Measurements from ENCODE around the gene KCTD2. TPM values are rescaled to one million over a fixed set of nuclear protein-coding genes. Genes with fewer than 3 reads are reported as not detected.

Gene KCTD2
- total RNA-seq, 1 donor from 2014 or later = 17.1 TPM

DNA sequence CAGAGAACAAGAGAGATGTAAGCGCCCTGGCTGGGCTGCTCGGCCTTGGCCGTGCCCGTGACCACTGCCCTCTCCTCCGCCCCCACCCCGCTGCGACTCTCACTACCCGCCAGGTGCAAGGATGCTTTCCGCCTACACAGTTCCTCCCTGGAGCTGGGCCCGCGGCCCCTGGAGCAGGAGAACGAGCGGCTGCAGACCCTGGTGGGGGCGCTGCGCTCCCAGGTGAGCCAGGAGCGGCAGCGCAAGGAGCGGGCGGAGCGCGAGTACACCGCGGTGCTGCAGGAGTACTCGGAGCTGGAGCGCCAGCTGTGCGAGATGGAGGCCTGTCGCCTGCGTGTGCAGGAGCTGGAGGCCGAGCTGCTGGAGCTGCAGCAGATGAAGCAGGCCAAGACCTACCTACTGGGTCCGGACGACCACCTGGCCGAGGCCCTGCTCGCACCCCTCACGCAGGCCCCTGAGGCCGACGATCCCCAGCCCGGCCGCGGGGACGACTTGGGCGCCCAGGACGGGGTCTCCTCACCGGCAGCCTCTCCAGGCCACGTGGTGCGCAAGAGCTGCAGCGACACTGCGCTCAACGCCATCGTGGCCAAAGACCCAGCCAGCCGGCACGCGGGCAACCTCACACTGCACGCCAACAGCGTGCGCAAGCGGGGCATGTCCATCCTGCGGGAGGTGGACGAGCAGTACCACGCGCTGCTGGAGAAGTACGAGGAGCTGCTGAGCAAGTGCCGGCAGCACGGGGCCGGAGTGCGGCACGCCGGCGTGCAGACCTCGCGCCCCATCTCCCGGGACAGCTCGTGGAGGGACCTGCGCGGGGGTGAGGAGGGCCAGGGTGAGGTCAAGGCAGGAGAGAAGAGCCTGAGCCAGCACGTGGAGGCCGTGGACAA lies 43.7 kb upstream of the KCTD2 start:
- Histone ChIP-seq H3K9ac (ENCODE audit: low read length) (no peak overlapping the region), H3K4me1 (ENCODE audit: insufficient read depth, low read length) (no peaks in the 10 kb centered on the region), H3K27me3 (ENCODE audit: insufficient read depth, low read length) (no peaks in the 10 kb centered on the region), H3K9me3 (ENCODE audit: insufficient read depth, low read depth, low read length) (no peaks in the 10 kb centered on the region), H3K4me3 (ENCODE audit: insufficient read depth, low read depth, low read length) (no peak overlapping the region), H3K36me3 (ENCODE audit: insufficient read depth, low read length) (peaks cover 13% of the 10 kb centered on the region), H3K79me2 (ENCODE audit: insufficient read depth, low read length) (peaks cover 14% of the 10 kb centered on the region), H3K27ac (ENCODE audit: low read depth, low read length) (no peak overlapping the region), H3K4me2 (ENCODE audit: low read length) (no peak overlapping the region), H4K20me1 (ENCODE audit: insufficient read depth, low read length) (peaks cover 34% of the 10 kb centered on the region), H2AFZ (ENCODE audit: low read depth, low read length) (no peak overlapping the region)
- no peaks in the 10 kb centered on the region for H3K27me3 Mint-ChIP-seq (ENCODE audit: low read depth, unreplicated experiment)
- H3K27ac Mint-ChIP-seq (ENCODE audit: unreplicated experiment) = no peak overlapping the region
- peaks cover 7% of the 10 kb centered on the region for H3K4me1 Mint-ChIP-seq (ENCODE audit: low read depth, unreplicated experiment)
- FAIRE-seq (no peak), DNase-seq (ENCODE audit: low read depth) (no peak)
- TF ChIP-seq, protein P1, sequence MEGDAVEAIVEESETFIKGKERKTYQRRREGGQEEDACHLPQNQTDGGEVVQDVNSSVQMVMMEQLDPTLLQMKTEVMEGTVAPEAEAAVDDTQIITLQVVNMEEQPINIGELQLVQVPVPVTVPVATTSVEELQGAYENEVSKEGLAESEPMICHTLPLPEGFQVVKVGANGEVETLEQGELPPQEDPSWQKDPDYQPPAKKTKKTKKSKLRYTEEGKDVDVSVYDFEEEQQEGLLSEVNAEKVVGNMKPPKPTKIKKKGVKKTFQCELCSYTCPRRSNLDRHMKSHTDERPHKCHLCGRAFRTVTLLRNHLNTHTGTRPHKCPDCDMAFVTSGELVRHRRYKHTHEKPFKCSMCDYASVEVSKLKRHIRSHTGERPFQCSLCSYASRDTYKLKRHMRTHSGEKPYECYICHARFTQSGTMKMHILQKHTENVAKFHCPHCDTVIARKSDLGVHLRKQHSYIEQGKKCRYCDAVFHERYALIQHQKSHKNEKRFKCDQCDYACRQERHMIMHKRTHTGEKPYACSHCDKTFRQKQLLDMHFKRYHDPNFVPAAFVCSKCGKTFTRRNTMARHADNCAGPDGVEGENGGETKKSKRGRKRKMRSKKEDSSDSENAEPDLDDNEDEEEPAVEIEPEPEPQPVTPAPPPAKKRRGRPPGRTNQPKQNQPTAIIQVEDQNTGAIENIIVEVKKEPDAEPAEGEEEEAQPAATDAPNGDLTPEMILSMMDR (IDR thresholded peaks at IDR 0.05; ENCODE audit: insufficient read depth, low read depth, low read length) = no peak
- TF ChIP-seq EZH2 (IDR thresholded peaks at IDR 0.05; ENCODE audit: insufficient read depth, low read length) = no peak
- no peak overlapping the region for H3K4me3 Mint-ChIP-seq (ENCODE audit: unreplicated experiment)
- H3K9me3 Mint-ChIP-seq (ENCODE audit: unreplicated experiment) = no peaks in the 10 kb centered on the region
- peaks cover 18% of the 10 kb centered on the region for H3K36me3 Mint-ChIP-seq (ENCODE audit: low read depth, unreplicated experiment)

DNA sequence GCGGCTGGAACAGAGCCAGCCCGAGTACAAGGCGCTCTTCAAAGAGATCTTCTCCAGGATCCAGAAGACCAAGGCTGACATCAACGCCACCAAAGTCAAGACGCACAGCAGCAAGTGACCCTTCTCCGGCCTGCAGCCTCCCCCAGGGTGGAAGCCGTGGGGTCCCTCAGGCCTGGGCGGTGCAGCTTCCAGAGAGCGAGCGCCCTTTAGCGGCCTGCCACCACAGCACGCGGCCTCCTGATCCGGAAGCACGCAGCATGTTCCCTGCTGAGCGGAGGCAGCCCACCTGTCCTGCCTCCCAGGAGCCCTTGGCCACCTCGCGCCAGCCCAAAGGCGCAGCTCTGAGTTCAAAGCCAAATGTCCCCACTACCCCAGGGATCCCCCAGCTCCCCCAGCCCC lies 43.1 kb upstream of the KCTD2 start:
- H3K9ac ChIP-seq (ENCODE audit: low read length) = no peak overlapping the region
- Mint-ChIP-seq H3K4me1 (ENCODE audit: low read depth, unreplicated experiment) (peaks cover under 1% of the 10 kb centered on the region), H3K27ac (ENCODE audit: unreplicated experiment) (no peak overlapping the region), H3K36me3 (ENCODE audit: low read depth, unreplicated experiment) (peaks cover 13% of the 10 kb centered on the region), H3K4me3 (ENCODE audit: unreplicated experiment) (no peak overlapping the region), H3K27me3 (ENCODE audit: low read depth, unreplicated experiment) (no peaks in the 10 kb centered on the region), H3K9me3 (ENCODE audit: unreplicated experiment) (no peaks in the 10 kb centered on the region)
- H3K4me1 ChIP-seq (ENCODE audit: insufficient read depth, low read length) = no peaks in the 10 kb centered on the region
- H3K27ac ChIP-seq (ENCODE audit: low read depth, low read length) = no peak overlapping the region
- H3K4me2 ChIP-seq (ENCODE audit: low read length) = no peak overlapping the region
- no peaks in the 10 kb centered on the region for H3K9me3 ChIP-seq (ENCODE audit: insufficient read depth, low read depth, low read length)
- no peak overlapping the region for H2AFZ ChIP-seq (ENCODE audit: low read depth, low read length)
- peaks cover 9% of the 10 kb centered on the region for H3K79me2 ChIP-seq (ENCODE audit: insufficient read depth, low read length)
- DNase-seq (ENCODE audit: low read depth) = no peak
- no peak for TF ChIP-seq EZH2 (IDR thresholded peaks at IDR 0.05; ENCODE audit: insufficient read depth, low read length)
- TF ChIP-seq, protein P1 (IDR thresholded peaks at IDR 0.05; ENCODE audit: insufficient read depth, low read depth, low read length) = no peak
- H3K4me3 ChIP-seq (ENCODE audit: insufficient read depth, low read depth, low read length) = no peak overlapping the region
- no peaks in the 10 kb centered on the region for H3K27me3 ChIP-seq (ENCODE audit: insufficient read depth, low read length)
- FAIRE-seq = no peak
- peaks cover 11% of the 10 kb centered on the region for H3K36me3 ChIP-seq (ENCODE audit: insufficient read depth, low read length)
- H4K20me1 ChIP-seq (ENCODE audit: insufficient read depth, low read length) = peaks cover 28% of the 10 kb centered on the region

DNA sequence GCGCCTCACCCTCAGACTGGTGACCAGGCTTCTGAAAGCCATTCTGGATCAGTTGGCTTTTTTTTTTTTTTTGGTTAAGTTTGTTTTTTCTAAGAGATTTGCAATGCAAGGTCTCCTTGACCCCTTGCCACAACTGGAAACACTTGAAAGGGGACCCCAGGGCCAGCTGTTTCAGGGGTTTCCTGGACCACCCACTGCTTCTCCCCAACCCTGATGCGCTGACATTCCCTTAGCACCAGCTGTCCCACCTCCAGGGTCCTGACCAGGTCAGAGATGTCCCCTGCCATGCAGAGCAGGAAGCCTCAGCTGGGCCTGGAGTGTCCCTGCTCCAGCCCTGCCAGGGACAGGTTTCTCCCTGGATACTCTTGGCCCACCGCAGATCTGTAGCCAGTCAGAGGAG lies 42.7 kb upstream of the KCTD2 start:
- H3K4me1 Mint-ChIP-seq (ENCODE audit: low read depth, unreplicated experiment) = no peaks in the 10 kb centered on the region
- H3K9me3 Mint-ChIP-seq (ENCODE audit: unreplicated experiment) = no peaks in the 10 kb centered on the region
- no peak overlapping the region for H2AFZ ChIP-seq (ENCODE audit: low read depth, low read length)
- no peak overlapping the region for H3K4me3 ChIP-seq (ENCODE audit: insufficient read depth, low read depth, low read length)
- H3K9me3 ChIP-seq (ENCODE audit: insufficient read depth, low read depth, low read length) = no peaks in the 10 kb centered on the region
- no peak overlapping the region for H3K27ac Mint-ChIP-seq (ENCODE audit: unreplicated experiment)
- peaks cover 23% of the 10 kb centered on the region for H4K20me1 ChIP-seq (ENCODE audit: insufficient read depth, low read length)
- no peaks in the 10 kb centered on the region for H3K4me1 ChIP-seq (ENCODE audit: insufficient read depth, low read length)
- no peak overlapping the region for H3K4me2 ChIP-seq (ENCODE audit: low read length)
- DNase-seq (ENCODE audit: low read depth) (no peak), FAIRE-seq (no peak)
- no peak overlapping the region for H3K9ac ChIP-seq (ENCODE audit: low read length)
- H3K27ac ChIP-seq (ENCODE audit: low read depth, low read length) = no peak overlapping the region
- TF ChIP-seq EZH2 (IDR thresholded peaks at IDR 0.05; ENCODE audit: insufficient read depth, low read length) = no peak
- TF ChIP-seq, protein P1 (IDR thresholded peaks at IDR 0.05; ENCODE audit: insufficient read depth, low read depth, low read length) = no peak
- H3K36me3 Mint-ChIP-seq (ENCODE audit: low read depth, unreplicated experiment) = peaks cover 12% of the 10 kb centered on the region
- H3K79me2 ChIP-seq (ENCODE audit: insufficient read depth, low read length) = peaks cover 6% of the 10 kb centered on the region
- H3K36me3 ChIP-seq (ENCODE audit: insufficient read depth, low read length) = peaks cover 8% of the 10 kb centered on the region
- H3K4me3 Mint-ChIP-seq (ENCODE audit: unreplicated experiment) = no peak overlapping the region
- H3K27me3 ChIP-seq (ENCODE audit: insufficient read depth, low read length) = no peaks in the 10 kb centered on the region
- H3K27me3 Mint-ChIP-seq (ENCODE audit: low read depth, unreplicated experiment) = no peaks in the 10 kb centered on the region
